Esophagus squamous epithelium (tissue), 5 donors: Measurements from ENCODE around the gene VWA8. TPM values are rescaled to one million over a fixed set of nuclear protein-coding genes. Genes with fewer than 3 reads are reported as not detected.

Experiments used
- DNase-seq: peaks from one replicate; lab custom pipeline; 2025; lab: John Stamatoyannopoulos, UW
- H3K27ac ChIP-seq, 4 donors: fragments of 200-600 bp; sonication (generic); one replicate each; pipeline ENCODE4 v1.5.1; 2016 to 2019; ENCODE audit warnings: mild to moderate bottlenecking in 1 of 4
- H3K27me3 ChIP-seq, 4 donors: fragments of 200-600 bp; sonication (generic); 1 replicate in 3 of 4; 2 replicates in 1 of 4; pipeline versions ENCODE4 v1.5.1 to v1.6.0; 2017 to 2021; ENCODE audit warnings: antibody characterized with exemption in 1 of 4
- H3K36me3 ChIP-seq, 3 donors: fragments of 200-600 bp; sonication (generic); one replicate each; pipeline ENCODE4 v1.5.1; 2016 to 2019
- H3K4me1 ChIP-seq, 3 donors: fragments of 200-600 bp; sonication (generic); one replicate each; pipeline ENCODE4 v1.5.1; 2017 to 2019
- H3K4me3 ChIP-seq, 4 donors: fragments of 200-600 bp; sonication (generic); 1 replicate in 3 of 4; 2 replicates in 1 of 4; pipeline ENCODE4 v1.5.1; 2016 to 2019; ENCODE audit warnings: mild to moderate bottlenecking in 2 of 4, moderate library complexity in 1 of 4
- H3K9me3 ChIP-seq, 3 donors: fragments of 200-600 bp; sonication (generic); one replicate each; pipeline ENCODE4 v1.5.1; 2016 to 2019
- CTCF ChIP-seq, 6 experiments: fragments of 450-650 bp in 4 of 6; fragments of 200-600 bp in 2 of 6; sonication (generic) in 2 of 6; IDR thresholded peaks; one replicate each; pipeline ENCODE4 v1.5.1; 2016 to 2019; ENCODE audit warnings: antibody characterized with exemption in 6 of 6, mild to moderate bottlenecking in 4 of 6, moderate library complexity in 4 of 6
- POLR2A ChIP-seq, 4 donors: fragments of 450-650 bp; IDR thresholded peaks; one replicate each; pipeline ENCODE4 v1.6.1; 2017; ENCODE audit warnings: antibody characterized with exemption in 4 of 4, mild to moderate bottlenecking in 4 of 4, moderate library complexity in 3 of 4
- WGBS, 2 donors: methylation state at CpG; one replicate each; pipeline ENCODE4 v1.1.5; 2018; 5-methylcytosine and 5-hydroxymethylcytosine counted together
- intact Hi-C: fragments of 100-400 bp; cut with DNase I; formaldehyde crosslinking; loops from one replicate; pipeline ENCODE4 v1.15.0; 2022
- total RNA-seq, 4 donors: library from RNA; depleted of rRNA; stranded (reverse); fragments of >200 nt; gene quantifications; one replicate each; pipeline ENCODE4 v1.1.0, GENCODE V29; 2016
- donor health status: DM: yes; HTN: yes; CAD: no.

Gene VWA8
- total RNA-seq, 4 donors from 2014 or later: 10.5 to 23.7 (median 17.3) TPM

DNA sequence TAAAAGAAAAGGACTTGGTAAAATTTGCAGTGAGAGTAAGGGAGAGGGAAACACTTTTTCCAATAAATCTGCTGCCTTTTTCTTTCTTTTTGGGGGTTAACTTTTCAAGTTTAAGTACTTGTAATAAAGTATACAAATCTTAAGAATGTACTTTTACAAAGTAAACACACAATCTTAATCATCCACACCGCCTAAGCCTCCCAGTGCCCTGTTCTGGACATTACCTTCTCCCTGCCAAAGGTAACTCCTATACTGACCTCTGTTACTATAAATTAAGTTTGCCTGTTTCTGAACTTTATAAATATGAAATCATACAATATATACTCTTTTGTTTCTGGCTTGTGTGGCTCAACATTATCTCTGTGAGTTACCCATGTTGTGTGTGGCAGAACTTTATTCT lies 365.6 kb downstream of the VWA8 start:
- 83 to 89% methylated on average over 1 of the region's 1 CpG for WGBS, 2 donors
- no peaks in the 10 kb centered on the region for H3K27me3 ChIP-seq
- H3K4me1 ChIP-seq: no peaks in the 10 kb centered on the region
- no peaks in the 10 kb centered on the region for H3K9me3 ChIP-seq
- TF ChIP-seq CTCF (IDR thresholded peaks at IDR 0.05) (no peak), POLR2A (IDR thresholded peaks at IDR 0.05) (no peak)
- intact Hi-C loops: no loop called here
- DNase-seq: no peak
- H3K36me3 ChIP-seq: peaks cover 0 to 4% (median 0%) of the 10 kb centered on the region in 3 donors
- H3K4me3 ChIP-seq: no peak overlapping the region
- H3K27ac ChIP-seq: no peak overlapping the region

DNA sequence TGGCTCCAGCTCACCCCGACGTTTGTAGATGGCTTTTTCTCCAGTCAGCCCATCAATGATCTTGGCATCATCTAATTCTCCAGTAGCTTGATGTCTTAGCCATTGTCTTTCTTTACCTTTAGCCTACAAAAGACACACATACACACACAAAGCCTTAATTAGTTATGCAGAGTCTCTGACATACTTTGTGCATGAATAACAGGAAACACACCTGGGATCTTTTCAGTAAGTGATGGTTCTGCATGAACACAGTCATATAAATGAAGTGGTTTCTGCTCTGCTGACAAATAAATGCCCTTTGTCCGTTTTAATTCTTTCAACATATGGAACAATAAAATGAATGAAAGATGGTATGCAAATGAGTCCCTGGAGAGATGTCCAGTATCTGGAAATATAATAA lies 370.3 kb downstream of the VWA8 start:
- no peak for DNase-seq
- intact Hi-C loops: no loop called here
- Histone ChIP-seq H3K27me3 (no peaks in the 10 kb centered on the region), H3K36me3 (peaks cover 0 to 35% (median 0%) of the 10 kb centered on the region in 3 donors), H3K4me1 (no peaks in the 10 kb centered on the region), H3K9me3 (no peaks in the 10 kb centered on the region), H3K27ac (no peak overlapping the region), H3K4me3 (no peak overlapping the region)
- no peak for TF ChIP-seq POLR2A (IDR thresholded peaks at IDR 0.05)
- TF ChIP-seq CTCF (IDR thresholded peaks at IDR 0.05): no peak
- 39 to 51% methylated on average over 3 of the region's 3 CpGs for WGBS, 2 donors

DNA sequence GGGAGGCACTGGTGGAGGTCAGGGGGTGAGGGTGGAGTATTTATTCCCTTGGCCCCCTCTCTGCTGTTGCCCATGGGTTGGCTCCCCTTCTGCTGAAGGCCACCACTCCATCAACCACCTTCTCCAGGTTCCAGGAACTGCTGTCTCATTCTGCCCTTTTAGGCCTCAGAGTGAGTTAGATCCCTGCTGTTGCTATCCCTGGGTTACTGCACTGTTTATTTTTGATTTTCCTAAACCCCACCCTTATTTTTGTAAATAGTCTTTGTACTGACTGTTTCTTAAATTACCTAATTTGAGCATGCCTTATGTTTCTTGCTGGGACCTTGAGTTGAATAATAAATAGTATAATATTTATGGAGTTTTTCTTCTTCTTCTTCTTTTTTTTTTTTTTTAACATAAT lies 370.8 kb downstream of the VWA8 start:
- TF ChIP-seq CTCF (IDR thresholded peaks at IDR 0.05): no peak
- no peak for TF ChIP-seq POLR2A (IDR thresholded peaks at IDR 0.05)
- Histone ChIP-seq H3K27ac (no peak overlapping the region), H3K36me3 (peaks cover 0 to 38% (median 0%) of the 10 kb centered on the region in 3 donors), H3K4me1 (no peaks in the 10 kb centered on the region), H3K27me3 (no peaks in the 10 kb centered on the region), H3K4me3 (no peak overlapping the region), H3K9me3 (no peaks in the 10 kb centered on the region)
- intact Hi-C loops: no loop called here
- no peak for DNase-seq

GRCh38 chr13:41589434-41589833 lies 371.5 kb downstream of the VWA8 start:
- Histone ChIP-seq H3K4me3 (no peak overlapping the region), H3K36me3 (peaks cover 0 to 45% (median 0%) of the 10 kb centered on the region in 3 donors), H3K9me3 (no peaks in the 10 kb centered on the region), H3K27ac (no peak overlapping the region), H3K4me1 (no peaks in the 10 kb centered on the region), H3K27me3 (no peaks in the 10 kb centered on the region)
- DNase-seq: no peak
- intact Hi-C loops: no loop called here
- 94 to 96% methylated on average over 3 of the region's 3 CpGs for WGBS, 2 donors
- TF ChIP-seq CTCF (IDR thresholded peaks at IDR 0.05) (no peak), POLR2A (IDR thresholded peaks at IDR 0.05) (no peak)

DNA sequence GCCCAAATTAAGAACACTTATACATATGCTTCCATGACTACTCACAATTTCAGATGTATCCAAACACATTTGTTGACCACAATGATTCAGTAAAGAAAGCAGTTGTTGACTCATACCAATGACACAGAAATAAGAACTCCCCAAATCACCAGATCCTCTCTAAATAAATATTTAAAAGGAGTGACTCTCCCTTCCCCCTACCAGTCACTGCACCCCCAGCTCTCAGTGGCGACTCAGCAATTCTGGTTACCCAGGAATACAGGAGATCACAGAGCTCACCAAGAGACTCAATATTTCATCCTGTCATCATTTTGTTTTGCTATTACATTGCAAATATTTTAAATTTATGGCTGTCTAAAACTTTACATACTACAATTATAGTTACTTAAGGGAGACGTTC lies 372.0 kb downstream of the VWA8 start:
- 68 to 88% methylated on average over 2 of the region's 2 CpGs for WGBS, 2 donors
- no peak for DNase-seq
- Histone ChIP-seq H3K27ac (no peak overlapping the region), H3K4me1 (no peaks in the 10 kb centered on the region), H3K9me3 (no peaks in the 10 kb centered on the region), H3K4me3 (no peak overlapping the region), H3K27me3 (no peaks in the 10 kb centered on the region), H3K36me3 (peaks cover 0 to 47% (median 0%) of the 10 kb centered on the region in 3 donors)
- no peak for TF ChIP-seq CTCF (IDR thresholded peaks at IDR 0.05)
- no peak for TF ChIP-seq POLR2A (IDR thresholded peaks at IDR 0.05)
- intact Hi-C loops: no loop called here
